GM12864 (cell line): ENCODE results near the gene PDE5A.

ENCODE experiments used
- DNase-seq: peaks from one replicate; pipeline ENCODE4 v3.0.0-alpha.2; 2011; ENCODE audit warnings: low read depth
- H3K4me3 ChIP-seq: 2 replicates; pipeline ENCODE4 v1.5.1; 2011; ENCODE audit warnings: mild to moderate bottlenecking, low read depth, low read length, control low read depth
- CTCF ChIP-seq: IDR thresholded peaks from 2 replicates; pipeline ENCODE4 v1.5.1; 2011; ENCODE audit warnings: low read depth, mild to moderate bottlenecking, moderate library complexity, low read length, control low read depth, inconsistent platforms; ENCODE audit errors: missing control alignments

PDE5A gene

GRCh38 chr4:119627267-119628255 is 1.0 kb downstream of the PDE5A start:
- peak; percentile 54 for TF ChIP-seq CTCF
- no peak for DNase-seq
- peak overlapping the region; percentile 59 for H3K4me3 ChIP-seq

GRCh38 chr4:119626943-119627266 is 1.7 kb downstream of the PDE5A start:
- H3K4me3 ChIP-seq: peak overlapping the region; percentile 24
- no peak for TF ChIP-seq CTCF
- DNase-seq: no peak

DNA sequence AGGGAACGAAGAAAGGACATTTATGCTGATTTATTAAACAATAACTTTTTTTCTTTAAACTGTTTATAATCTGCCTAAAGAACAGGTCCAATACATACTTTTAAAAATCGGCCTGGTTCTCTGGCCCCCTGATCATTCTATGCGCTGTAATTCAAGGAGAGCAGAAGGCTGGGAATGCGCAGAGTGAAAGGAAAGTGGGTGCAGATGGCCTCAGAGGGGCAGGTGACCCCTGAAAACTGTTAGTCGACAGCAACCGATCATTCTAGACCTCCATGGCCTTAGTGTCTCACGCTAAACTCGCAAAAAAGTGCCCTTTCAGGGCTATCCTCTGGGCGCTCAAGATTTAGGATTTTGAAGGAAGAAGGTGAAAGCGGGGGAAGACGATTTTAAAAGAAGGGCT is 2.2 kb downstream of the PDE5A start:
- no peak overlapping the region for H3K4me3 ChIP-seq
- no peak for TF ChIP-seq CTCF
- no peak for DNase-seq

DNA sequence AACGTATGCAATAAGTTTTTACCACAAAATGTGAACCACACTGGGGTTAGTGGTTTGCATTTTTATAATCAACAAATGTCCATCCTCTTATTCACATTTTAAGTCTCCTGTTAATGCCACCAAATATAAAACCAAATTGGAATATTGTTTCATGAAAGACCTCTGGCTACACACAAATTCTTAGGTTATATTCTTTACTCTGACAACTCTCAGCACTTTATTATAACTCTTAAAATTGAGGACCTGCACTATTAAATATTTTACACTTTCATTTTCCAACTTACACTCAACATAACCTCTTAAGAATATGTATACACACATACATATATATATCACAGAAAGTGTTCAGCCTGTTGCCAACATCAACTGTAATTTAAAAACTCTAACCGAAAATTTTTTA is 2.8 kb downstream of the PDE5A start:
- TF ChIP-seq CTCF: no peak
- H3K4me3 ChIP-seq: no peak overlapping the region
- no peak for DNase-seq

- DNase-seq: no peak
- no peak for TF ChIP-seq CTCF
- no peak overlapping the region for H3K4me3 ChIP-seq
These were observed 4.2 kb downstream of the PDE5A start for GRCh38 chr4:119624356-119624755.

- no peak for DNase-seq
- TF ChIP-seq CTCF: no peak
These were observed 5.6 kb downstream of the PDE5A start for GRCh38 chr4:119623025-119623424.

More at GRCh38 chr4:119623025-119623424, 5.6 kb downstream of the PDE5A start:
- H3K4me3 ChIP-seq: no peak overlapping the region
